HepG2 (cell line): Measurements from ENCODE around the gene KLF16. TPM values are rescaled to one million over a fixed set of nuclear protein-coding genes. Genes with fewer than 3 reads are reported as not detected.
A peak's percentile ranks its signal among the peaks of the same experiment; 100 is the strongest.

ENCODE experiments used
- ARNTL ChIP-seq: sonication (generic); formaldehyde crosslinking; IDR thresholded peaks from 2 replicates; pipeline ENCODE4 v1.4.0; 2020; ENCODE audit warnings: mild to moderate bottlenecking, missing genetic modification reagents
- BCL6 ChIP-seq: IDR thresholded peaks from 2 replicates; pipeline ENCODE4 v1.6.1; 2016; ENCODE audit warnings: missing genetic modification reagents, missing compliant biosample characterization
- BRF2 ChIP-seq: sonication (generic); formaldehyde crosslinking; IDR thresholded peaks from 2 replicates; pipeline ENCODE4 v1.8.1; 2022; ENCODE audit warnings: mild to moderate bottlenecking, missing genetic modification reagents
- CTCF ChIP-seq: sonication (generic); formaldehyde crosslinking; IDR thresholded peaks from 2 replicates; pipeline ENCODE4 v1.5.0; 2020; ENCODE audit warnings: mild to moderate bottlenecking, missing genetic modification reagents, moderate library complexity
- EHMT2 ChIP-seq: fragments of 200-600 bp; sonication (generic); IDR thresholded peaks from 2 replicates; pipeline ENCODE4 v1.7.0; 2017; ENCODE audit warnings: antibody characterized with exemption, low read depth, low read length, borderline replicate concordance
- HMGXB3 ChIP-seq: sonication (generic); formaldehyde crosslinking; IDR thresholded peaks from 2 replicates; pipeline ENCODE4 v1.4.0; 2020; ENCODE audit warnings: missing genetic modification reagents, borderline replicate concordance
- MXD1 ChIP-seq: sonication (generic); formaldehyde crosslinking; IDR thresholded peaks from 2 replicates; pipeline ENCODE4 v1.4.0; 2020; ENCODE audit warnings: mild to moderate bottlenecking, missing genetic modification reagents
- SP4 ChIP-seq: sonication (generic); formaldehyde crosslinking; IDR thresholded peaks from 2 replicates; pipeline ENCODE4 v1.8.1; 2023; ENCODE audit warnings: mild to moderate bottlenecking, missing genetic modification reagents
- SSRP1 ChIP-seq: IDR thresholded peaks from 2 replicates; pipeline ENCODE4 v1.6.1; 2016; ENCODE audit warnings: control low read depth
- TAF1 ChIP-seq: sonication (generic); formaldehyde crosslinking; IDR thresholded peaks from 2 replicates; pipeline ENCODE4 v1.4.0; 2020; ENCODE audit warnings: missing genetic modification reagents
- TBX3 ChIP-seq: fragments of 450-650 bp; IDR thresholded peaks from 2 replicates; pipeline ENCODE4 v1.6.1; 2017; ENCODE audit warnings: antibody characterized with exemption, mild to moderate bottlenecking, inconsistent platforms, borderline replicate concordance
- THYN1 ChIP-seq: sonication (generic); formaldehyde crosslinking; IDR thresholded peaks from 2 replicates; pipeline ENCODE4 v1.8.1; 2023; ENCODE audit warnings: low read depth, mild to moderate bottlenecking, moderate library complexity, missing genetic modification reagents, borderline replicate concordance
- TMF1 ChIP-seq: sonication (generic); formaldehyde crosslinking; IDR thresholded peaks from 2 replicates; pipeline ENCODE4 v1.8.1; 2022; ENCODE audit warnings: low read depth, missing genetic modification reagents
- ZFP90 ChIP-seq: sonication (generic); formaldehyde crosslinking; IDR thresholded peaks from 2 replicates; pipeline ENCODE4 v1.8.0; 2022; ENCODE audit warnings: missing genetic modification reagents, mild to moderate bottlenecking, inconsistent platforms, borderline replicate concordance
- ZFY ChIP-seq: sonication (generic); formaldehyde crosslinking; IDR thresholded peaks from 2 replicates; pipeline ENCODE4 v1.4.0; 2020; ENCODE audit warnings: missing genetic modification reagents
- ZNF160 ChIP-seq: sonication (generic); formaldehyde crosslinking; IDR thresholded peaks from 2 replicates; pipeline ENCODE4 v1.8.0; 2022; ENCODE audit warnings: mild to moderate bottlenecking, inconsistent platforms, missing genetic modification reagents
- ZNF569 ChIP-seq: sonication (generic); formaldehyde crosslinking; IDR thresholded peaks from 2 replicates; pipeline ENCODE4 v1.5.0; 2020; ENCODE audit warnings: mild to moderate bottlenecking, missing genetic modification reagents, moderate library complexity, borderline replicate concordance
- ZNF710 ChIP-seq: sonication (generic); formaldehyde crosslinking; IDR thresholded peaks from 2 replicates; pipeline ENCODE4 v1.5.0; 2020; ENCODE audit warnings: mild to moderate bottlenecking, missing genetic modification reagents, borderline replicate concordance
- polyA plus RNA-seq, 8 experiments: library from polyadenylated mRNA; depleted of rRNA in 3 of 8; stranded (reverse) in 7 of 8; unstranded in 1 of 8; fragments of >200 nt; fragmentation: Illumina TruSeq in 4 of 8; extraction: Trizol in 4 of 8; gene quantifications; 2 replicates each; pipeline versions ENCODE4 v1.2.1 to v1.2.3, GENCODE V29; 2011 to 2016; ENCODE audit warnings: low read depth in 4 of 8, missing spikeins in 1 of 8, mixed read lengths in 1 of 8; ENCODE audit not compliant: insufficient read depth in 1 of 8
- total RNA-seq, 5 experiments: library from RNA; depleted of rRNA; stranded (reverse); fragments of >200 nt; fragmentation: Illumina TruSeq; extraction: Trizol; gene quantifications; 2 replicates each; pipeline ENCODE4 v1.2.3, GENCODE V29; 2016; ENCODE audit warnings: low read depth in 1 of 5

KLF16 gene
- total and polyA plus RNA-seq, 2 of the 13 experiments (the other 11 are each of a cell fraction or from before 2014, with no cell fraction given): 3.5 to 6.7 TPM

GRCh38 chr19:1863638-1864479 lies 480 bp upstream of the KLF16 start (continued):
- TF ChIP-seq ZNF569 (CRISPR knock-in tag) (no peak), EHMT2 (no peak), SP4 (peak; percentile 91), THYN1 (no peak), MXD1 (peak; percentile 98), ARNTL (peak; percentile 96), ZNF160 (CRISPR knock-in tag) (peak; percentile 63; the same call in 1 of the 2 replicates), BCL6 (CRISPR knock-in tag) (0 out of 2 replicates have a peak, but pooled peaks have one; percentile 17), HMGXB3 (no peak), TBX3 (no peak), CTCF (CRISPR knock-in tag) (peak; percentile 30; the same call in 1 of the 2 replicates), ZNF710 (CRISPR knock-in tag) (0 out of 2 replicates have a peak, but pooled peaks have one; percentile 61), SSRP1 (no peak), TAF1 (CRISPR knock-in tag) (peak; percentile 46), TMF1 (no peak; the same call in 1 of the 2 replicates), BRF2 (CRISPR knock-in tag) (no peak), ZFP90 (0 out of 2 replicates have a peak, but pooled peaks have one; percentile 29), ZFY (CRISPR knock-in tag) (peak; percentile 52)
